K562 treated with DMSO at 1 percent for 24 hours (cell line): ENCODE measurements around the gene OR4K5. TPM values are rescaled to one million over a fixed set of nuclear protein-coding genes. Genes with fewer than 3 reads are reported as not detected.

Experiments
- total RNA-seq: library from RNA; unstranded; fragments of 300-600 nt; gene quantifications from 2 replicates; pipeline ENCODE4 v1.2.3, GENCODE V29; 2022; ENCODE audit warnings: low read depth; ENCODE audit not compliant: insufficient read depth

Gene OR4K5
- total RNA-seq = not detected in 2 replicates

GRCh38 chr14:19920021-19920657 lies at the start of gene OR4K5:
Gene OR4K5, plus strand, starts transcription at chr14:19920607. Its CDS starts 0 bp downstream, at chr14:19920607.

GRCh38 chr14:19874842-19875241 lies 45.6 kb upstream of the OR4K5 start, which contains the start of gene OR4K2:
Gene OR4K2, plus strand, starts transcription at chr14:19875142. Its CDS starts 1,126 bp downstream, at chr14:19876268.

GRCh38 chr14:19930617-19931016 lies 10.2 kb downstream of the OR4K5 start, which contains the start of gene OR4K1:
Gene OR4K1, plus strand, starts transcription at chr14:19930917. Its CDS starts 4,750 bp downstream, at chr14:19935667.

Other genes with a start within 250 kb of the OR4K5 start
- gene OR11H2, start 206.7 kb upstream of the OR4K5 start, total RNA-seq = not detected in 2 replicates
- not detected in 2 replicates for gene OR4Q3, start 177.0 kb upstream of the OR4K5 start, total RNA-seq
- gene OR4M1, start 147.1 kb upstream of the OR4K5 start, total RNA-seq = not detected in 2 replicates
- not detected in 2 replicates for gene OR4N2, start 116.8 kb upstream of the OR4K5 start, total RNA-seq
- gene OR4K2, start 45.5 kb upstream of the OR4K5 start, total RNA-seq = not detected in 2 replicates
- gene OR4K1, start 10.3 kb downstream of the OR4K5 start, total RNA-seq = not detected in 2 replicates
- gene OR4K15, start 55.0 kb downstream of the OR4K5 start, total RNA-seq = not detected in 2 replicates
- gene OR4Q2, start 81.6 kb downstream of the OR4K5 start, total RNA-seq = not detected in 2 replicates
- gene OR4K14, start 98.7 kb downstream of the OR4K5 start, total RNA-seq = not detected in 2 replicates
- not detected in 2 replicates for gene OR4K13, start 115.4 kb downstream of the OR4K5 start, total RNA-seq
- not detected in 2 replicates for gene OR4L1, start 139.4 kb downstream of the OR4K5 start, total RNA-seq
- not detected in 2 replicates for gene OR4K17, start 190.1 kb downstream of the OR4K5 start, total RNA-seq
- not detected in 2 replicates for gene OR4N5, start 218.2 kb downstream of the OR4K5 start, total RNA-seq